Peyer's patch (tissue), 4 donors: ENCODE measurements around the gene KLK3. TPM values are rescaled to one million over a fixed set of nuclear protein-coding genes. Genes with fewer than 3 reads are reported as not detected.

Experiments
- DNase-seq, 3 donors: peaks; one replicate each; pipeline ENCODE4 v3.0.0-alpha.2; 2017 to 2019
- H3K27ac ChIP-seq, 4 donors: fragments of 200-600 bp; sonication (generic); one replicate each; pipeline ENCODE4 v1.5.1; 2016 to 2019
- H3K27me3 ChIP-seq, 2 donors: fragments of 200-600 bp; sonication (generic); one replicate each; pipeline ENCODE4 v1.5.1; 2019
- H3K36me3 ChIP-seq, 3 donors: fragments of 200-600 bp; sonication (generic); one replicate each; pipeline ENCODE4 v1.5.1; 2016 to 2019
- H3K4me1 ChIP-seq, 4 donors: fragments of 200-600 bp; sonication (generic); one replicate each; pipeline ENCODE4 v1.5.1; 2016 to 2019
- H3K4me3 ChIP-seq, 4 donors: fragments of 200-600 bp; sonication (generic); 1 replicate in 3 of 4; 2 replicates in 1 of 4; pipeline ENCODE4 v1.5.1; 2016 to 2019; ENCODE audit warnings: mild to moderate bottlenecking in 1 of 4
- H3K9me3 ChIP-seq, 4 donors: fragments of 200-600 bp; sonication (generic); one replicate each; pipeline ENCODE4 v1.5.1; 2016 to 2019; ENCODE audit warnings: mild to moderate bottlenecking in 1 of 4
- CTCF ChIP-seq, 6 experiments: fragments of 450-650 bp in 4 of 6; fragments of 200-600 bp in 2 of 6; sonication (generic) in 1 of 6; IDR thresholded peaks; one replicate each; pipeline ENCODE4 v1.5.1; 2017 to 2019; ENCODE audit warnings: antibody characterized with exemption in 6 of 6, mild to moderate bottlenecking in 3 of 6, moderate library complexity in 1 of 6
- POLR2A ChIP-seq, 2 donors: fragments of 450-650 bp; IDR thresholded peaks; one replicate each; pipeline ENCODE4 v1.5.1; 2017; ENCODE audit warnings: antibody characterized with exemption in 2 of 2, mild to moderate bottlenecking in 2 of 2, moderate library complexity in 2 of 2
- total RNA-seq, 4 donors: library from RNA; depleted of rRNA; stranded (reverse); fragments of >200 nt; gene quantifications; one replicate each; pipeline ENCODE4 v1.1.0, GENCODE V29; 2016

The KLK3 gene
- total RNA-seq, 4 donors from 2014 or later = 1.2 to 2.4 (median 1.9) TPM; not detected in 1

- no peaks in the 10 kb centered on the region for H3K27me3 ChIP-seq
- no peak overlapping the region for H3K4me3 ChIP-seq
- TF ChIP-seq POLR2A (IDR thresholded peaks at IDR 0.05) (no peak), CTCF (IDR thresholded peaks at IDR 0.05) (no peak)
- no peaks in the 10 kb centered on the region for H3K9me3 ChIP-seq
- H3K27ac ChIP-seq = no peak overlapping the region
- no peak for DNase-seq
- no peaks in the 10 kb centered on the region for H3K36me3 ChIP-seq
- H3K4me1 ChIP-seq = no peaks in the 10 kb centered on the region
Observed at GRCh38 chr19:50826492-50827240, 28.0 kb upstream of the KLK3 start.

GRCh38 chr19:50827476-50827875 lies 27.2 kb upstream of the KLK3 start:
- Histone ChIP-seq H3K4me1 (no peaks in the 10 kb centered on the region), H3K9me3 (no peaks in the 10 kb centered on the region), H3K27me3 (no peaks in the 10 kb centered on the region), H3K4me3 (no peak overlapping the region), H3K36me3 (no peaks in the 10 kb centered on the region), H3K27ac (no peak overlapping the region)
- no peak for TF ChIP-seq CTCF (IDR thresholded peaks at IDR 0.05)
- no peak for DNase-seq

GRCh38 chr19:50829801-50830200 lies 24.9 kb upstream of the KLK3 start:
- Histone ChIP-seq H3K27ac (no peak overlapping the region), H3K27me3 (no peaks in the 10 kb centered on the region), H3K9me3 (no peaks in the 10 kb centered on the region), H3K4me3 (no peak overlapping the region), H3K4me1 (no peaks in the 10 kb centered on the region), H3K36me3 (no peaks in the 10 kb centered on the region)
- no peak for TF ChIP-seq CTCF (IDR thresholded peaks at IDR 0.05)
- no peak for TF ChIP-seq POLR2A (IDR thresholded peaks at IDR 0.05)
- no peak for DNase-seq

- TF ChIP-seq CTCF (IDR thresholded peaks at IDR 0.05) (no peak), POLR2A (IDR thresholded peaks at IDR 0.05) (no peak)
- H3K27ac ChIP-seq = no peak overlapping the region
- no peak overlapping the region for H3K4me3 ChIP-seq
Observed at GRCh38 chr19:50830266-50831025, 24.3 kb upstream of the KLK3 start.

GRCh38 chr19:50831026-50831396 lies 23.7 kb upstream of the KLK3 start:
- H3K27me3 ChIP-seq = no peaks in the 10 kb centered on the region
- no peak overlapping the region for H3K27ac ChIP-seq
- H3K4me3 ChIP-seq = no peak overlapping the region
- DNase-seq = no peak
- TF ChIP-seq POLR2A (IDR thresholded peaks at IDR 0.05) = no peak
- no peak for TF ChIP-seq CTCF (IDR thresholded peaks at IDR 0.05)
- H3K4me1 ChIP-seq = peaks cover 0 to 2% (median 0%) of the 10 kb centered on the region in 4 donors
- H3K36me3 ChIP-seq = no peaks in the 10 kb centered on the region
- no peaks in the 10 kb centered on the region for H3K9me3 ChIP-seq

More at GRCh38 chr19:50830266-50831025, 24.3 kb upstream of the KLK3 start:
- H3K4me1 ChIP-seq = no peaks in the 10 kb centered on the region
- H3K36me3 ChIP-seq = no peaks in the 10 kb centered on the region
- H3K27me3 ChIP-seq = no peaks in the 10 kb centered on the region
- H3K9me3 ChIP-seq = no peaks in the 10 kb centered on the region
- peak in 1 of 3 donors; percentile 59 for DNase-seq
